Measurements from ENCODE around the gene CLSTN1. TPM values are rescaled to one million over a fixed set of nuclear protein-coding genes. Genes with fewer than 3 reads are reported as not detected.
"Not testable (repeated sequence)": the region's sequence is repeated elsewhere in the genome, so short reads cannot be mapped to it uniquely, and the experiment has no call there.

The CLSTN1 gene
- total RNA-seq, 1 donor from 2014 or later, result 48.8 TPM

DNA sequence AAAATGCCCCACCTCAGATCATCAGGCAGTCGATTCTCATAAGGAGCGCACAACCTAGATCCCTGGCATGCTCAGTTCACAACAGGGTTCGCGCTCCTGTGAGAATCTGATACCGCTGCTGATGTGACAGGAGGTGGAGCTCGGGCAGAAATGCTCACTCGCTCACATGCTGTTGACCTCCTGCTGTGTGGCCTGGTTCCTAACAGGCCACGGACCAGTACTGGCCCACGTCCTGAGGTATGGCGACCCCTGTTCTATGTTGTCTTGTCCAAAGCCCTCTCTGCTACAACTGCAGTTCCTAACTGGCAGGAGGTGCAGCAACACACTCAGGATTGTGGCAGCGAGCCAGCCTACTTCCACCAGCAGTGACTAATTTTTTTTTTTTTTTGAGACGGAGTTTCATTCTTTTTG is 70.6 kb downstream of the CLSTN1 start:
- DNase-seq (peak; percentile 72), ATAC-seq (ENCODE audit: poor library complexity) (peak; percentile 27)
- intact Hi-C loops (cut with DNase I), result no loop called here

GRCh38 chr1:9751971-9752370 is 71.8 kb downstream of the CLSTN1 start:
- DNase-seq (no peak), ATAC-seq (ENCODE audit: poor library complexity) (no peak)
- intact Hi-C loops (cut with DNase I), result no loop called here

DNA sequence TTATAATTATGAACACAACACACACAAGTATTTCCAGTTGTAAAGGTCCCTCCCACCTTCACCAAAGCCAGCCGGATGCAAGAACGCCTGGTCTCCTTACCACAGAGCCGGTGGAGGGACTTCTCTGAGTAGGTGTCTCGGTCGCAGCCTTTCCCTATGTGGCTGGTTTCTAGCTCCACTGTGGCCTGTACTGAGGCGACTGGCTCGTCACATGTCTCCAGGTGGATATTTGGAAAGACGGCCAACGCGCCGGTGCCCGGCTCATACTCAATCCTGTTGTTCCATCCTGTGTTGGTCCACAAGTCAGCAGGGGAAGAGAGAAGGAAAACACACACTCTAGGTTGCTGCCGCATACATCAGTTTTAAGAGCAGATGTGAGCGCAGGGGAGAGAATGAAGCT is 74.4 kb downstream of the CLSTN1 start:
- intact Hi-C loops (cut with DNase I), result no loop called here
- no peak for DNase-seq
- ATAC-seq (ENCODE audit: poor library complexity), result no peak

DNA sequence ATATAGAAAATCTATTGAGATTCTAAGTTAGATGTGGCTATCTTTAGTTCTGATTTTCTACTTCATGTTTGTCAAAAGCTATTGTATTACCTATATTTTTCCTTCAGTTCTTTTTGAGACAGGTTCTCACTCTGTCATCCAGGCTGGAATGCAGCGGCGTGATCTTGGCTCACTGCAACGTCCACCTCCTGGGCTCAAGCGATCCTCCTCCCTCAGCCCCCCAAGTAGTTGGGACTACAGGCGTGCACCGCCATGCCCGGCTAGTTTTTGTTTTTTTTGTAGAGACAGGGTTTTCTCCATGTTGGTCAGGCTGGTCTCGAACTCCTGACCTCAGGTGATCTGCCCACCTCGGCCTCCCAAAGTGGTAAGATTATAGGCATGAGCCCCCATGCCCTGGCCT is 75.4 kb downstream of the CLSTN1 start:
- intact Hi-C loops (cut with DNase I); ATAC-seq (ENCODE audit: poor library complexity); DNase-seq: not testable (repeated sequence)

DNA sequence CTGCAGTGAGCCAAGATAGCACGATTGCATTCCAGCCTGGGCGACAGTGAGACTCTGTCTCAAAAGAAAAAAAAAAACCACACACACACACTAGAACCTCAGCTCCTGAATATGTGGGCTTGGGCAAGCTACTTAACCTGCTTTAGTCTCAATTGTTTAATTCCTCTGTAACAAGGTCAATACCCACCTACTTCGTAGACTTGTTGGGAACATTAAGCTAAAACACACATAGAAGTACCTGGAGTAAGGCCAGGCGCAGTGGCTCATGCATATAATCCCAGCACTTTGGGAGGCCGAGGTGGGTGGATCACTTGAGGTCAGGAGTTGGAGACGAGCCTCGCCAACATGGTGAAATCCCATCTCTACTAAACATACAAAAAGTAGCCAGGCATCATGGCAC is 77.1 kb downstream of the CLSTN1 start:
- intact Hi-C loops (cut with DNase I), result no loop called here
- ATAC-seq (ENCODE audit: poor library complexity), result no peak
- no peak for DNase-seq

DNA sequence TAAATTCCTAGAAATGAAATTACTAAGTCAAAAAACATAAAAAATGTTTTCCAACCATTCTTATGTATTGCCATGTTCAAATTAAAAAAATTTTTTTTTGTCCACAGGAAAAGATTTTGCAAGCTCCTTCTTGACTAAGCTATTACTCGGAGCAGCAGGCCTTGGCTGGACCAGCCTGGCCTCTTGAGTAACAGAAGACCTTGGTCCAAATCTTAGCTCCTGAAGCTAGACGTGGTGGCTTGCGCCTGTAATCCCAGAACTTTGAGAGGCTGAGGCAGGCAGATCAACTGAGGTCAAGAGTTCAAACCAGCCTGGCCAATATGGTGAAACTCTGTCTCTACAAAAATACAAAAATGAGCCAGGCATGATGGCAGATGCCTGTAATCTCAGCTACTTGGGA is 77.6 kb downstream of the CLSTN1 start:
- DNase-seq (no peak), ATAC-seq (ENCODE audit: poor library complexity) (no peak)
- intact Hi-C loops (cut with DNase I), result no loop called here

- no peak for DNase-seq
- ATAC-seq (ENCODE audit: poor library complexity), result no peak
- intact Hi-C loops (cut with DNase I), result no loop called here
Observed at GRCh38 chr1:9744106-9744799, 79.5 kb downstream of the CLSTN1 start.

- DNase-seq, result no peak
- intact Hi-C loops (cut with DNase I), result no loop called here
- no peak for ATAC-seq (ENCODE audit: poor library complexity)
Observed at GRCh38 chr1:9737671-9738070, 86.1 kb downstream of the CLSTN1 start.

DNA sequence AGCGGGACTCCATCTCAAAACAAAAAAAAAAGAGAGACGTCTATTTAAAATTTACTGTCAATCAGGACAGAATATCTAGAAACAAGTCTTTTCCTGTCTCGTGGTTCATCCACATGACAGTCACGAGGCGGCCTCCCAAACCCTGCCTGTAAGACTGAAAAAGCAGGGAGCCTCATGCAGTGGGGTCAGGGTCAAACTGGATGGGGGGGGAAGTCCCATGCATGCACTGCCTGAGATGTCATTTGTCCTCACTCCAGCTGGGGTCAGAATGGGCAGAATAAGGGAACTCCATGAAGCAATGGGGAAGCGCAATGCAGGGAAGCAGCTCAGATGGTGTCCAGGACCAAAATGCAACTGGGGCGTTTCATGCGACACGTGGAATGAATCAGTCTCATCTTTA is 86.7 kb downstream of the CLSTN1 start:
- no peak for DNase-seq
- intact Hi-C loops (cut with DNase I), result no loop called here
- ATAC-seq (ENCODE audit: poor library complexity), result no peak

- no peak for ATAC-seq (ENCODE audit: poor library complexity)
- intact Hi-C loops (cut with DNase I), result no loop called here
- DNase-seq, result no peak
Observed at GRCh38 chr1:9736241-9736640, 87.5 kb downstream of the CLSTN1 start.

GRCh38 chr1:9735800-9736199 is 88.0 kb downstream of the CLSTN1 start:
- intact Hi-C loops (cut with DNase I), result no loop called here
- ATAC-seq (ENCODE audit: poor library complexity) (no peak), DNase-seq (no peak)

DNA sequence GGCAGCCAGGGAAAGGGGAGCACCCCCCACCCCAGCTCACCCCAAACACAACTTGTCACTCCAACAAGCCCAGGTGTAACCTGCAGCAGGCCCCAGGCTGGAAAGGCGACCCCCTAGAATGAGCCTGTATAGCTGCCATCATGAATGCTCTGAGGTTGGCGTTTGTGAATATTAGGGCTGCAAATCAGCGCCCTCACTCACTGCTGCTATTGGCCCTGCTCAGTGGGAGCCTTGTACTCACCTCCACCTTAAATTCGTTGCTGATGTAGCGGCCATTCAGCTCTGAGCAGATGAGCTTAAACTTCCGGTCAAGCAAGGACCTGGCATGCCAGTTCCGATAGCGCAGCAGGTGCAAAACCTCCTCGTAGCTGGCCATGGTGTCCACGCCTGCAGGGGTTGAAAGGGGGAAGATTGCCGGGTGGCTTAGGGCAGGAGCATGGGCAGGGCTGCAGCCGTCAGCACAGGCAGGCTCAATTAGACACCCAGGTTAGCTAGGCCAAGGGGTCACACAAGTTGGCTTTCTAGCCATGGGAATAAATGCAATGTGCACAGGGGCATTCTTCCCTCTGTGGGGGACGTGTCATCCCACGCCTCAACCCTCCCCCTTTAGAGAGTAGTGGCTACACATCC is 90.5 kb downstream of the CLSTN1 start:
- DNase-seq (no peak), ATAC-seq (ENCODE audit: poor library complexity) (no peak)
- intact Hi-C loops (cut with DNase I), result no loop called here

- DNase-seq (no peak), ATAC-seq (ENCODE audit: poor library complexity) (no peak)
- intact Hi-C loops (cut with DNase I), result no loop called here
Observed at GRCh38 chr1:9732123-9732971, 91.4 kb downstream of the CLSTN1 start.

DNA sequence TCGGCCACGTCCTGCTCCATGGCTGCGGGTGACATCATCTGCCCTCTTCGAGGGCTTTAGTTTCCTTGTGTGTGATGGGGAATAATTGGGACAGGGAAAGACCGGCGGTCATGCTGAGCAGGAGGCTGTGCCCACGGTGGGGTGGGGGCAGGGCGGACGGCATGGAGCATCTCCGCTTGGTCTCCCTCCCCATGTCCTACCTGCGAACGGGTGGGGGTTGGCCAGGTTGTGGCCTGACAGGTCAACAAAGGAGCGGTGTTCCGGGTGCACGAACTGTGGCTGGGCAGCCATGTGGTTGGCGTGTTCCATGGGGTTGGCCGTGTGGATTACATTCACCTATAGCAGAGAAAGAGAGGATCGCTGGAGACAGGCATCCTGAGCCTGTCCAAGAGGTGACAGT is 92.2 kb downstream of the CLSTN1 start:
- intact Hi-C loops (cut with DNase I), result no loop called here
- no peak for DNase-seq
- no peak for ATAC-seq (ENCODE audit: poor library complexity)

DNA sequence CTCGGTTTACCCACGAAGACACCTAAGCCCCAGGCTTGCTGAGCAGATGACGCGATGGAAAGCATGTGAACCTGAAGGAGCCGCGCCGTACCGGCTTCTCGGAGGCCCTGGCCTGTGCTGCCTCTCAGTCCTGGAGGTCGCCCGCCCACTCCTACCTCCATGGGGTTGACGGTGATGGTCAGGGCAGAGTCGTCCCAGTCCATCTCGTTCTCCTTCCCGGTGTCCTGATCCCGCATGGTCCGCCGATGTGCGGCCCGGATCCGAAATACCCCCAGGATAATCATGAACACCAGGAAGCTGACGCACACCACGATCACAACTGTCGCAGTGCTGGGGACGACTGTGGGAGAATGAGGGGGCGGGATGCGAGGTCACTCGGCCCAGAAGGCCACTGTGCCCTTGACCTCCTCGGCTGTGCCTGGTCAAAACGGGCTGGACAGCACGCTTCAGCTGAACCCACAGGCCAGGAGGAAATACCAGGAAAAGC is 92.7 kb downstream of the CLSTN1 start:
- DNase-seq (no peak), ATAC-seq (ENCODE audit: poor library complexity) (no peak)
- intact Hi-C loops (cut with DNase I), result no loop called here

- intact Hi-C loops (cut with DNase I), result no loop called here
- ATAC-seq (ENCODE audit: poor library complexity), result peak; percentile 59
- peak; percentile 82 for DNase-seq
Observed at GRCh38 chr1:9730096-9730901, 93.5 kb downstream of the CLSTN1 start.

- intact Hi-C loops (cut with DNase I), result no loop called here
- ATAC-seq (ENCODE audit: poor library complexity) (no peak), DNase-seq (no peak)
Observed at GRCh38 chr1:9729523-9729922, 94.2 kb downstream of the CLSTN1 start.

- DNase-seq (no peak), ATAC-seq (ENCODE audit: poor library complexity) (no peak)
- intact Hi-C loops (cut with DNase I), result no loop called here
Observed at GRCh38 chr1:9728451-9729295, 95.1 kb downstream of the CLSTN1 start.

Data from Right ventricle myocardium superior (tissue), 1 donor.